Activated naive CD4-positive, alpha-beta T cell treated with anti-CD3 and anti-CD28 coated beads, Interleukin-2, amount 10 ng/mL, durations not matched to agents 7 days and 5 days (primary cell): ENCODE measurements around the gene RC3H2.
"Not testable (repeated sequence)": the region's sequence is repeated elsewhere in the genome, so short reads cannot be mapped to it uniquely, and the experiment has no call there.

ENCODE experiments used
- CTCF ChIA-PET: fragments of 350-600 bp; sonication (Branson Sonifier 250); formaldehyde crosslinking; loops from one replicate; lab custom pipeline; 2021; ENCODE audit warnings: antibody characterized with exemption; lab: Charles Lee
- DNase-seq: peaks from one replicate; pipeline ENCODE4 v3.0.0-alpha.2; 2020
- H3K27ac Mint-ChIP-seq: one replicate; pipeline ENCODE4 v1.8.0; 2021; ENCODE audit warnings: mild to moderate bottlenecking, moderate library complexity, mixed read lengths
- H3K27me3 Mint-ChIP-seq: one replicate; pipeline ENCODE4 v1.8.0; 2021; ENCODE audit warnings: mild to moderate bottlenecking, mixed read lengths
- H3K36me3 Mint-ChIP-seq: one replicate; pipeline ENCODE4 v1.8.0; 2021; ENCODE audit warnings: mixed read lengths
- H3K4me1 Mint-ChIP-seq: one replicate; pipeline ENCODE4 v1.8.0; 2021; ENCODE audit warnings: mixed read lengths
- H3K4me3 Mint-ChIP-seq: one replicate; pipeline ENCODE4 v1.8.0; 2021; ENCODE audit warnings: mild to moderate bottlenecking, moderate library complexity, mixed read lengths
- H3K9me3 Mint-ChIP-seq: one replicate; pipeline ENCODE4 v1.8.0; 2021; ENCODE audit warnings: mixed read lengths

The RC3H2 gene

DNA sequence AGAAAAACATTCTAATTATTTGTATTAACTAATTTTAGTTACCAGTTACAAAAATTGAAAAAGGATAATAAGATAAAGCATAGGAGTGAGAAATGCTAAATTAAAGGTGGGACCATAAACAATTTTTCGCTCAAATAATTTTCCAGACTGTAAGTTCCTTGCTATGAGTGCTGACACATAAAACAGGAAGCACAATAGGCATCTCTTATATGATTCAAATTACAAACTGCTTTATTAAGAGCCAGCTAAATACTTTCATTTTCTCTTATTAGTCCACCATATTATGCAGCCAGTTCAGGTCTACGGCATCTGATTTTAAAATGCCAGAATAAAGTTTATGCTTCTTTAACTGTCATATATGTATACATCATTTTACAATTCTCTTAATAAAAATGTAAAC is 4.4 kb downstream of the RC3H2 start:
- no peaks in the 10 kb centered on the region for H3K9me3 Mint-ChIP-seq
- H3K36me3 Mint-ChIP-seq = peaks cover 19% of the 10 kb centered on the region
- peak overlapping the region; percentile 17 for H3K27ac Mint-ChIP-seq
- CTCF ChIA-PET = no interaction called here
- no peak for DNase-seq
- H3K27me3 Mint-ChIP-seq = peaks cover 4% of the 10 kb centered on the region
- peak overlapping the region; percentile 52 for H3K4me3 Mint-ChIP-seq
- H3K4me1 Mint-ChIP-seq = peaks cover 48% of the 10 kb centered on the region

DNA sequence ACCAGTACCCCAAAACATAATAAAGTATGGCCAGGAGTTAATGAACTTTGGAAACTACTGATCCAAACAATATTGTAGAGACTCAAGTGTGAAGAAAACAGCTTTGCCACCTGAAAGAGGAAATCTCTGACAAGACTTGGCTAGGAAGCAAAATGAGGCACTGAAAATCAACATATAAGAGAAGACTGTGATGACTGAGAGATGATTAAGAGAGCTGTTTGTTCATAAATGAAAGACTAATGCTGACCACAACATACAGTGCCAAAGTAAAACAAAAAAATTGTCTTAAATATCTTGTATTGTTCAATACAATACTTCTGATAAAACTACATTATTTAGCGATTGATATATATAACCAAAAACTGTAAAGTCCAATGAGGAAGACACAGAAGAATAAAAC is 7.2 kb downstream of the RC3H2 start:
- Mint-ChIP-seq H3K4me3 (no peak overlapping the region), H3K9me3 (no peaks in the 10 kb centered on the region), H3K36me3 (peaks cover 25% of the 10 kb centered on the region), H3K27me3 (no peaks in the 10 kb centered on the region), H3K27ac (no peak overlapping the region), H3K4me1 (peaks cover 41% of the 10 kb centered on the region)
- CTCF ChIA-PET = interaction anchor here (1.6 kb wide), 1 partner anchor 12 kb away, joined by 4 read pairs; no protein-coding TSS in a partner anchor
- no peak for DNase-seq

DNA sequence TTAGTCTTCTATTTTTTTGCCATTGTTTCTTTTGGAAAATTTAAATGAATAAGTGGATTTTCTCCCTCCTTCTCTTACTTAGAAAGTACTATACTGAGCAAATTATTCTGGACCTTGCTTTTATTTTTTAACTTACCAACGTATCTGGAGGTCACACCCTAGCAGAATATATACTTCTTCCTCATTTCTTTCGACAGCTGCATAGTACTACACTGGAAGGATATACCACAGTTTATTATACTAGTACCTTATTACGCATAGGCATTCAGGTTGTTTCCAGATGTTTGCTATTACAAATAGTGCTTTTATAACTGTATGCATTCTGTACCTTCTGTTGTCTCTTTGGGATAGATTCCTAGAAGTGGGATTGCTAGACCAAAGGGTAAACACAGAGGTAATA is 16.7 kb downstream of the RC3H2 start:
- Mint-ChIP-seq H3K4me1 (no peaks in the 10 kb centered on the region), H3K9me3 (no peaks in the 10 kb centered on the region), H3K27ac (no peak overlapping the region), H3K36me3 (peaks cover 36% of the 10 kb centered on the region), H3K4me3 (no peak overlapping the region), H3K27me3 (no peaks in the 10 kb centered on the region)
- no peak for DNase-seq
- CTCF ChIA-PET = no interaction called here

DNA sequence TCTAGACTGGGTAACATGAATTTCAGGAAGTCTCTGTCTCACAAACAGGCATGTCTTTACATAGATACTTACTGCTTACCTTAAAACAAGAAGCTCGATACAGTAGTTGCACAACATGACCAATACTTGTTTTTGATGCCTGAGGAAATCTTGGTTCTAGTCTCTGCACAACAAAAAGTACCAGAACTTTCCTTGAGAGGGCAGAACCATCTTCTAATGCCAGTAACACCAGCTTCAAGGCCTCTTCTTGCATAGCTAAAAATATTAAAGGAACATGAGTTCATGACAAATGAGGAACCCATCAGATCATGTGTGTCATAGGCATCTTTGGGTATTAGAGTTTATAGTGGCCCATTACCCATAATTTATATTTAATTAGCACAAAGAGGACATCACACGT is 22.0 kb downstream of the RC3H2 start:
- DNase-seq = no peak
- Mint-ChIP-seq H3K4me3 (no peak overlapping the region), H3K27ac (no peak overlapping the region), H3K36me3 (peaks cover 35% of the 10 kb centered on the region), H3K27me3 (no peaks in the 10 kb centered on the region), H3K4me1 (no peaks in the 10 kb centered on the region), H3K9me3 (no peaks in the 10 kb centered on the region)
- CTCF ChIA-PET = interaction anchor here (1.2 kb wide), 1 partner anchor 9 kb away, joined by 3 read pairs; no protein-coding TSS in a partner anchor

DNA sequence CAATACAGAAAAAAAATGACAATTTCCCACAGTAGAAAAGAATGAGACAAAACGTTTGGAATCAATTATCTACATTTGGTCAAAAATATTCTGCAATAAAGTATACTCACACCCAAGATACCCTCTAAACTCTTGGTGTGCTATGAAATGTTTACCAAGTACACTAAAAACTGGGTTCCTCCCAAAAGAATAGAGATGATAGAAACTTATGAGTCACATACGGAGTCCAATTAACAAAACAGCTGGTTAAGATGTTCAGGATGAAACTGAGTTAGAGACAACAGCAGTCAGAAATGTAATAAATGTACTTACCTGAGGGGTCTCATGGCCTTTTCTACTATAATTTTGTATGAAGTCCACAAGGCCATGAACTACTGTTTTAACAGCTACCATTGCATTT is 25.7 kb downstream of the RC3H2 start:
- CTCF ChIA-PET = interaction anchor here (1.1 kb wide), 1 partner anchor 44 kb away, joined by 3 read pairs; no protein-coding TSS in a partner anchor
- no peaks in the 10 kb centered on the region for H3K9me3 Mint-ChIP-seq
- no peak overlapping the region for H3K4me3 Mint-ChIP-seq
- H3K27me3 Mint-ChIP-seq = no peaks in the 10 kb centered on the region
- DNase-seq = no peak
- no peak overlapping the region for H3K27ac Mint-ChIP-seq
- H3K4me1 Mint-ChIP-seq = no peaks in the 10 kb centered on the region
- H3K36me3 Mint-ChIP-seq = peaks cover 57% of the 10 kb centered on the region

- no peaks in the 10 kb centered on the region for H3K9me3 Mint-ChIP-seq
- H3K27ac Mint-ChIP-seq = no peak overlapping the region
- CTCF ChIA-PET = interaction anchor here (1.5 kb wide), 1 partner anchor 40 kb away, joined by 6 read pairs; no protein-coding TSS in a partner anchor
- H3K36me3 Mint-ChIP-seq = peaks cover 56% of the 10 kb centered on the region
- H3K4me1 Mint-ChIP-seq = no peaks in the 10 kb centered on the region
- DNase-seq = no peak
- no peaks in the 10 kb centered on the region for H3K27me3 Mint-ChIP-seq
- no peak overlapping the region for H3K4me3 Mint-ChIP-seq
Observed at GRCh38 chr9:122875523-122875922, 29.6 kb downstream of the RC3H2 start.

DNA sequence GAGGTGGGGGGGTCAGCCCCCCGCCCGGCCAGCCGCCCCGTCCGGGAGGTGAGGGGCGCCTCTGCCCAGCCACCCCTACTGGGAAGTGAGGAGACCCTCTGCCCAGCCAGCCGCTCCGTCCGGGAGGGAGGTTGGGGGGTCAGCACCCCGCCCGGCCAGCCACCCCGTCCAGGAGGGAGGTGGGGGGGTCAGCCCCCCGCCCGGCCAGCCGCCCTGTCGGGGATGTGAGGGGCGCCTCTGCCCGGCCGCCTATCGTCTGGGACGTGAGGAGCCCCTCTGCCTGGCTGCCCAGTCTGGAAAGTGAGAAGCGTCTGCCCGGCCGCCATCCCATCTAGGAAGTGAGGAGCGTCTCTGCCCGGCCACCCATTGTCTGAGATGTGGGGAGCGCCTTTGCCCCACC is 37.9 kb downstream of the RC3H2 start:
- H3K27me3 Mint-ChIP-seq, H3K9me3 Mint-ChIP-seq, CTCF ChIA-PET, H3K27ac Mint-ChIP-seq, H3K4me1 Mint-ChIP-seq, DNase-seq, H3K4me3 Mint-ChIP-seq: not testable (repeated sequence)
- peaks cover 42% of the 10 kb centered on the region for H3K36me3 Mint-ChIP-seq

GRCh38 chr9:122866079-122866478 is 39.1 kb downstream of the RC3H2 start:
- H3K36me3 Mint-ChIP-seq = peaks cover 41% of the 10 kb centered on the region
- H3K9me3 Mint-ChIP-seq = no peaks in the 10 kb centered on the region
- DNase-seq = no peak
- CTCF ChIA-PET = no interaction called here
- H3K27me3 Mint-ChIP-seq = no peaks in the 10 kb centered on the region
- H3K27ac Mint-ChIP-seq = no peak overlapping the region
- no peak overlapping the region for H3K4me3 Mint-ChIP-seq
- no peaks in the 10 kb centered on the region for H3K4me1 Mint-ChIP-seq

DNA sequence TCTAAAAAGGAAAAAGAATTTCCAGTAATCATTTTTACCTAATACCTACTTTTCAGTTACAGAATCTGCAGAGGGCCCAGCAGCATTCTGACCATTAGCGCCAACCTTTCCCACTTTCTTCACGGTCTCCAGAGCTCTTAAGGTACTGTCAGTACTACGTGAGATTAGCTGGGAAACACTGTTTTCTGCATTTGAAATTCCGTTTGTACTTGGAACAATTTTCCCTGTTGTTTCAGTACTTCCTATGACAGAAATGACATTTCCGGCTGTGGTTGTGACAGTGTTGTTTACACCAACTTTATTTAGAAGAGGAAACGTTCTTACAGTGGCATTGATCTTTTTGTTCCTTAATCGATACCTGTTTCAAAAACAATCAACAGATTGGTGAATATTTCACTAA is 39.9 kb downstream of the RC3H2 start:
- no peaks in the 10 kb centered on the region for H3K9me3 Mint-ChIP-seq
- no peaks in the 10 kb centered on the region for H3K4me1 Mint-ChIP-seq
- no peak for DNase-seq
- CTCF ChIA-PET = no interaction called here
- H3K4me3 Mint-ChIP-seq = no peak overlapping the region
- no peaks in the 10 kb centered on the region for H3K27me3 Mint-ChIP-seq
- peaks cover 35% of the 10 kb centered on the region for H3K36me3 Mint-ChIP-seq
- no peak overlapping the region for H3K27ac Mint-ChIP-seq

- H3K9me3 Mint-ChIP-seq = no peaks in the 10 kb centered on the region
- no peak for DNase-seq
- H3K27ac Mint-ChIP-seq = no peak overlapping the region
- H3K4me3 Mint-ChIP-seq = no peak overlapping the region
- H3K27me3 Mint-ChIP-seq = no peaks in the 10 kb centered on the region
- CTCF ChIA-PET = no interaction called here
- H3K4me1 Mint-ChIP-seq = peaks cover 3% of the 10 kb centered on the region
- H3K36me3 Mint-ChIP-seq = peaks cover 40% of the 10 kb centered on the region
Observed at GRCh38 chr9:122863407-122863806, 41.8 kb downstream of the RC3H2 start.

DNA sequence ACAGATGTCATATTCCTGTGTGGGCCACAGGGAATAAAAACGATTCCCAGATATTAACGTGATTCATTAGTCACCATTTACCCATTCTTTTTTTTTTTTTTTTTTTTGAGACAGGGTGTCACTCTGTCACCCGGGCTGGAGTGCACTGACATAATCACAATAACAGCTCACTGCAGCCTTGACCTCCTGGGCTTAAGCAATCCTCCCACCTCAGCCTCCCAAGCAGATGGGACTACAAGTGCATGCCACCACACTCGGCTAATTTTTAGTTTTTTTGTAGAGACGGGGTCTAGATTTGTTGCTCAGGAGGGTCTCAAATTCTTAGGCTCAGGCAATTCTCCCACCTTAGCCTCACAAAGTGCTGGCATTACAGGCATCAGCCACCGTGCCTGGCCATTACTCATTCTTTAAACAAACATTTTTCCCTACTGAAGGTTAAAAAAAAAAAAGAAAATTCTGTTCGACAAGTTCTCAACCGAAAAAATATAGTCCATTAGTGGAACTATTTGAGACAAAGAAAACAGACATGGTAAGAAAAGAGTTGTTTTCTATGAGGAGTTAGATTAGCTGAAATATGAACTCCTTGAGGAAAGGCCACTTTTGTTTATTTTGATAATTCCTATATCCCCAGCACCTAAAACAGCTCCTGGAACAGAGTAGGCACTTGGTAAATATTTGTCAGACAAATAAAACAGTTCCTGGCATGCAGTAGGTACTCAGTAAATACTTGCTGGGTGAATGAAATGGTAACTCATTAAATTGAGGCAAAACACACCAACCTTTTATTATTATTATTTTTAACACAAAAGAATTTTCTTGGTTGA is 44.6 kb downstream of the RC3H2 start:
- no peaks in the 10 kb centered on the region for H3K9me3 Mint-ChIP-seq
- CTCF ChIA-PET = interaction anchor here (1.1 kb wide), 1 partner anchor 25 kb away, joined by 3 read pairs; no protein-coding TSS in a partner anchor
- H3K36me3 Mint-ChIP-seq = peaks cover 53% of the 10 kb centered on the region
- H3K27me3 Mint-ChIP-seq = no peaks in the 10 kb centered on the region
- H3K4me3 Mint-ChIP-seq = no peak overlapping the region
- no peak overlapping the region for H3K27ac Mint-ChIP-seq
- H3K4me1 Mint-ChIP-seq = peaks cover 3% of the 10 kb centered on the region
- DNase-seq = no peak

DNA sequence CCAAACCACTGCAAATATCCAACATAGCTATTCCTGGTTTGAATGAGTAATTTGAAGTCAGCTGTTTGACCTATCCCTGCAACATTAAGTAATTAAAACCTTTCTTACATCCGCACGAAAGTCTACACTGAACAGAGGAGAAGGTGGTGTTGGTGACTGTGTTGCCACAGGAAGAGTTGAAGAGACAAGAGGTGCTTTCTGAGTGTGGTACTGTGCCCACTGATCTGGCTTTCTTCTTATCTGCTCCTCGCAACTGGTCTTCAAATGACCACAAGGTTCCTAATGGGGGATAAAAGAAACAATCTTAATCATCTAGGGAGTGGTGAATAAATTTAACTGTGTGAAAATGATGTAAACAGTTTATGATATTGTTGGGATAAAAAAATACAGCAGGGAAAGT is 47.3 kb downstream of the RC3H2 start:
- no peaks in the 10 kb centered on the region for H3K27me3 Mint-ChIP-seq
- peaks cover 55% of the 10 kb centered on the region for H3K36me3 Mint-ChIP-seq
- peaks cover 3% of the 10 kb centered on the region for H3K4me1 Mint-ChIP-seq
- DNase-seq = no peak
- no peaks in the 10 kb centered on the region for H3K9me3 Mint-ChIP-seq
- CTCF ChIA-PET = no interaction called here
- H3K4me3 Mint-ChIP-seq = no peak overlapping the region
- no peak overlapping the region for H3K27ac Mint-ChIP-seq

- H3K9me3 Mint-ChIP-seq, H3K4me3 Mint-ChIP-seq, H3K27me3 Mint-ChIP-seq, CTCF ChIA-PET, H3K27ac Mint-ChIP-seq, DNase-seq: not testable (repeated sequence)
- peaks cover 56% of the 10 kb centered on the region for H3K36me3 Mint-ChIP-seq
- peaks cover 22% of the 10 kb centered on the region for H3K4me1 Mint-ChIP-seq
Observed at GRCh38 chr9:122852085-122852786, 52.9 kb downstream of the RC3H2 start.

GRCh38 chr9:122848256-122848943 is 56.8 kb downstream of the RC3H2 start:
- peaks cover 54% of the 10 kb centered on the region for H3K36me3 Mint-ChIP-seq
- H3K4me1 Mint-ChIP-seq = peaks cover 53% of the 10 kb centered on the region
- no peak overlapping the region for H3K27ac Mint-ChIP-seq
- no peak for DNase-seq
- CTCF ChIA-PET = interaction anchor here (0.7 to 1.5 kb wide), 3 partner anchors 13 to 454 kb away, joined by 3 to 4 read pairs (median 4); no protein-coding TSS in a partner anchor
- H3K27me3 Mint-ChIP-seq = no peaks in the 10 kb centered on the region
- no peak overlapping the region for H3K4me3 Mint-ChIP-seq
- H3K9me3 Mint-ChIP-seq = peaks cover 7% of the 10 kb centered on the region
